Skeletal muscle satellite cell (primary cell): ENCODE data around the gene NFATC2. TPM values are rescaled to one million over a fixed set of nuclear protein-coding genes. Genes with fewer than 3 reads are reported as not detected.

Experiments used
- H3K27me3 ChIP-seq: 2 replicates; pipeline ENCODE4 v1.7.0; 2013; ENCODE audit warnings: low read length; ENCODE audit not compliant: control insufficient read depth, insufficient read depth
- H3K36me3 ChIP-seq: 2 replicates; pipeline ENCODE4 v1.7.0; 2013; ENCODE audit warnings: mild to moderate bottlenecking, control low read depth, low read length; ENCODE audit not compliant: insufficient read depth
- H3K4me1 ChIP-seq: 2 replicates; pipeline ENCODE4 v1.7.0; 2013; ENCODE audit warnings: low read length; ENCODE audit not compliant: control insufficient read depth, insufficient read depth
- H3K4me2 ChIP-seq: 2 replicates; pipeline ENCODE4 v1.7.0; 2013; ENCODE audit warnings: mild to moderate bottlenecking, low read length
- H3K4me3 ChIP-seq: 2 replicates; pipeline ENCODE4 v1.7.0; 2013; ENCODE audit warnings: low read length
- H3K9ac ChIP-seq: 2 replicates; pipeline ENCODE4 v1.7.0; 2013; ENCODE audit warnings: mild to moderate bottlenecking, low read depth, low read length, moderate library complexity
- H3K9me3 ChIP-seq: replicated peaks from 2 replicates; pipeline ENCODE4 v1.7.0; 2013; ENCODE audit warnings: mild to moderate bottlenecking, control low read depth, low read length
- total RNA-seq: library from RNA; depleted of rRNA; stranded (reverse); fragments of >200 nt; gene quantifications from 2 replicates; pipeline ENCODE4 v1.2.3, GENCODE V29; 2012; rRNA removed

Gene NFATC2
- total RNA-seq = under 0.01 and 0.22 TPM in 2 replicates

DNA sequence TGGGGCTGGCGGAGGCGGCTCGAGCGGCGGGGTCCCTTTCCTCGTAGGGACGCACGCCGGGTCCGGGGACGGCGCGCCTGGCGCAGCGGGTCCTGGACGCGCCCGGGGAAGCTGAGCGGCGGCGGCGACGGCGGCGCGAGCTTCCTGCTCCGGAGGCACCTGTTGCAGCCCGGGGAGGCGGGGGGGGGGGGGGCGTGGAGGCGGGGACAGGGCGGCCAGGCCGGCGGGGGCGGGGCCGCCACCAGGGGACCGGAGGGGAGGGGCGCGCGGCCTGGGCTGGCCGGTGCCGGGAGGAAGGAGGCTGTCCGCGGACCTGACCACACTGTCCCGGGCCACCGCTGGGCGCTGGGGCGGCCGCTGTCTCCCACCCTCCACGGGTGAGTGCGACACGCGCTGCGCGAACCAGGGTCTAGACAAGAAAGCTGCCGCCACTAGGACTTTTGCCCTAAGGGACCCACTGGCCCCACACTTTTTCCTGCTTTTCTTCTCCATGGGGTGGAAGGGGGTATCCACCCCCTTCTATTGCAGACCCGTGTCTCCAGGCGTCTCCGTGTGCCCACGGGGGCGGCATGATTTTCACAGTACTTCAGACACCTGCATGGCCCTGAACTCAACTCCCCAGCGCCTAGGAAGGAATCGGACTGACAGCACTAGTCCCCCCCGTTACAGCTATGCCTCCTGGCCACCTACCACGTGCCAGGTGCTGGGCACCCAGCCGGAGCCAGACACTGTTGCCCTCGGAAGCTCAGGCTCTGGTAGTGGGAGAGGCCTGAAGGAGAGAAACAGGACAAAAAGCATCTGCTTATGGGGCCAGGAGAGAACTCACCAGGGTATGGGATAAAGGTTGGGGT is at the start of gene NFATC2:
NFATC2 (minus strand) TSS at position 149 of the 851 bp plus-strand sequence. CDS start 220 bp downstream, outside the sequence.
- no peaks in the 10 kb centered on the region for H3K36me3 ChIP-seq
- H3K4me3 ChIP-seq = no peak within 1 kb of the TSS
- H3K27me3 ChIP-seq = peaks cover 77% of the 10 kb centered on the region
- no peak within 1 kb of the TSS for H3K9ac ChIP-seq
- no peaks in the 10 kb centered on the region for H3K9me3 ChIP-seq
- H3K4me1 ChIP-seq = no peaks in the 10 kb centered on the region
- no peak within 1 kb of the TSS for H3K4me2 ChIP-seq

- H3K36me3 ChIP-seq = no peaks in the 10 kb centered on the region
- no peak overlapping the region for H3K9ac ChIP-seq
- H3K4me3 ChIP-seq = no peak overlapping the region
- H3K27me3 ChIP-seq = peaks cover 5% of the 10 kb centered on the region
- no peaks in the 10 kb centered on the region for H3K9me3 ChIP-seq
- peaks cover 10% of the 10 kb centered on the region for H3K4me1 ChIP-seq
- no peak overlapping the region for H3K4me2 ChIP-seq
Observed at GRCh38 chr20:51591871-51592270, 49.4 kb upstream of the NFATC2 start.

DNA sequence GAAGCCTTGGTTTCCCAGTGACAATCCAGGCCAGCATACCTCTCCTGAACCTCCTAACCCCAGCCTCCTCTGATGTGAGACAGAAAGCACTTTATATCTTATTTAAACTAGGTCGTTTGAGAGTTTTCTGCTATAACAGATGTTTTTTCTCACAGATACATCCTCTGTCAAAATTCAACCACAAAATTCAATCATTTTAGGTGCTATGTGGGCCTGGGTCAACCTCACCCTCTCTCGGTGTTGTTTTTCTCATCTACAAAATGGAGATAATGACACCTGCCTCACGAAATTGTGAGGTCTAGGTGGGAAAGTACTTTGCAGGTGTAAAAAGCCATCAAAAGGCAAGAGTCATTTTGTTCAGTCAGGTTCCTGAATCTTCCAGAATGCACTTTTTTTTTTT is 46.2 kb upstream of the NFATC2 start:
- H3K36me3 ChIP-seq = no peaks in the 10 kb centered on the region
- no peaks in the 10 kb centered on the region for H3K9me3 ChIP-seq
- no peak overlapping the region for H3K4me2 ChIP-seq
- no peak overlapping the region for H3K4me3 ChIP-seq
- H3K9ac ChIP-seq = no peak overlapping the region
- peaks cover 8% of the 10 kb centered on the region for H3K27me3 ChIP-seq
- peaks cover 7% of the 10 kb centered on the region for H3K4me1 ChIP-seq

DNA sequence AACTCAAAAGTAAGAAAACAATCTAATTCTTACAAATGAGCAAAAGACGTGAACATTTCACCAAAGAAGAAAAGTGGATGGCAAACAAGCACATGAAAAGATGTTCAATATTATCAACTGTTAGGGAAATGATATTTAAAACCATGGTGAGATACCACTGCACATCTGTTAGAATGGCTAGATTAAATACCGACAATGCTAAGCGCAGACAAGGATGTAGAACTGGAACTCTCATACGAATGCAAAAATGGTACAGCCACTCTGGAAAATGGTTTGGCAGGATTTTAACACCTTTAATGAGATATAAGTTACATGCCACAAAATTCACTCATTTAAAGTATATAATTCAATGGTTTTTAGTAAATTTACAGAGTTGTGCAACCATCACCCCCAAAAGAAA is 44.6 kb upstream of the NFATC2 start:
- Histone ChIP-seq H3K27me3 (peaks cover 19% of the 10 kb centered on the region), H3K4me2 (no peak overlapping the region), H3K9me3 (no peaks in the 10 kb centered on the region), H3K4me3 (no peak overlapping the region), H3K4me1 (peaks cover 7% of the 10 kb centered on the region), H3K9ac (no peak overlapping the region), H3K36me3 (no peaks in the 10 kb centered on the region)

DNA sequence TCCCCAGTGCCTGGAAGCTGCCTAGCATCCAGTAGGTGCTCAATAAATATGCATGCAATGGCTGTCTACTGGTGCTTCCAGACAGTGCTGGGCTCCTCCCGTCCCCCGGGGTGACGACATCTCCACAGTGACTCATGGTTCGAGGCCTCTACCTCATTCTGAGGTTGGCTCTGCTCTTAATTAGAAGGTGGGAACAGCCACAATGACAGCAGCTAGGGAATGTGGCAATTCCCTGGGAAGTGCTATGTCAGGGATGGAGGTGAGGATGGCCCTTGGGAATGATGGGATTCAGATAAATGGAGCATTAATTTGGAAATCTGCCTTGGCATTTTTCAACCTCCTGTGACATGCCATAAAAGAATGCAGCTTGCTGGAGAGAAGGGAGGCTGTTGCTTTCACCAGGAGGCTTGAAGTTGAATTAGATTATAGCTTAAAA is 43.5 kb upstream of the NFATC2 start:
- no peak overlapping the region for H3K9ac ChIP-seq
- H3K4me3 ChIP-seq = no peak overlapping the region
- H3K4me2 ChIP-seq = no peak overlapping the region
- no peaks in the 10 kb centered on the region for H3K9me3 ChIP-seq
- no peaks in the 10 kb centered on the region for H3K36me3 ChIP-seq
- peaks cover 28% of the 10 kb centered on the region for H3K27me3 ChIP-seq
- H3K4me1 ChIP-seq = peaks cover 7% of the 10 kb centered on the region

DNA sequence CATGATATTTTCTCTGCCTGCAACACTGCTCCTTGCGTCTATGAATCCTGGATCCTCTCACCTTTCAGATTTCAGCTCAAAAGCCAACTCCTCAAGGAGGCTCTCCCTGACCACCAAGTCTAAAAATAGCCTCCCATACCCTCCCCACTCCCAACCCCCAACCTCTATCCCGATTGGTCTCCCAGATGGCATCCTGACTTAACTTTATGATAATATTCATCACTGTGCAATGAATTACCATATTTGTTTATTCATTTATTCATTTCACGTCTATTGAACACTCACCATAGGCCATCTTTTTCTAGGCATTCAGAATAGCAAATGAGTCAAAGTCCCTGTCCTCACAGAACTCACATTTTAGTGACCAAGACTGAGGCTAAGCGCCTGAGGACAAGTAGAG is 42.6 kb upstream of the NFATC2 start:
- H3K4me1 ChIP-seq = peaks cover 7% of the 10 kb centered on the region
- no peak overlapping the region for H3K4me2 ChIP-seq
- H3K36me3 ChIP-seq = no peaks in the 10 kb centered on the region
- no peaks in the 10 kb centered on the region for H3K9me3 ChIP-seq
- no peak overlapping the region for H3K9ac ChIP-seq
- H3K27me3 ChIP-seq = peaks cover 37% of the 10 kb centered on the region
- H3K4me3 ChIP-seq = no peak overlapping the region

DNA sequence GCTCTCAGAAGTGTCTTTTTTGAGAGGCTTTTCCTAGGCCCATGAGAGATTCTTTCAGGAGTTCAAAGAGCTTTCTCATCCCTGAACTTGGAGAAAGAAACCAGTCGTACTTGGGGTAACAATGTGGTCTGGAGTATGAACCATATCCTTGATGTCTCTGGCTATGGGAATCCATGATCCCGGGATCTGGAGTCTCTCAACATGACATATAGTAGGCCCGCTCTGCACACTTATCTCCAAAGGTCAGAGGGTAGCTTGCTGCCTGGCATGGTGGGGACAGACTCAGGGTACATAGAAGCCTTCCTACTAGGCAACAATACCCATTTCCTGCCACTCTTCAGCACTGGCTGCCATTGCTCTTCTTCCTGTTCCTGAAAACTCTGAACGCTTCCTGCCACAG is 42.2 kb upstream of the NFATC2 start:
- Histone ChIP-seq H3K36me3 (no peaks in the 10 kb centered on the region), H3K4me1 (peaks cover 7% of the 10 kb centered on the region), H3K4me3 (no peak overlapping the region), H3K27me3 (peaks cover 41% of the 10 kb centered on the region), H3K4me2 (no peak overlapping the region), H3K9me3 (no peaks in the 10 kb centered on the region), H3K9ac (no peak overlapping the region)

GRCh38 chr20:51584116-51584515 is 41.6 kb upstream of the NFATC2 start:
- Histone ChIP-seq H3K4me3 (no peak overlapping the region), H3K36me3 (no peaks in the 10 kb centered on the region), H3K9me3 (no peaks in the 10 kb centered on the region), H3K9ac (no peak overlapping the region), H3K4me2 (no peak overlapping the region), H3K4me1 (peaks cover 7% of the 10 kb centered on the region), H3K27me3 (peaks cover 43% of the 10 kb centered on the region)

- H3K9ac ChIP-seq = no peak overlapping the region
- H3K9me3 ChIP-seq = no peaks in the 10 kb centered on the region
- H3K27me3 ChIP-seq = peaks cover 48% of the 10 kb centered on the region
- H3K36me3 ChIP-seq = no peaks in the 10 kb centered on the region
- no peak overlapping the region for H3K4me3 ChIP-seq
- H3K4me1 ChIP-seq = peaks cover 7% of the 10 kb centered on the region
- H3K4me2 ChIP-seq = no peak overlapping the region
Observed at GRCh38 chr20:51583499-51583898, 41.0 kb upstream of the NFATC2 start.

GRCh38 chr20:51583073-51583472 is 40.6 kb upstream of the NFATC2 start:
- no peak overlapping the region for H3K4me2 ChIP-seq
- peaks cover 7% of the 10 kb centered on the region for H3K4me1 ChIP-seq
- no peak overlapping the region for H3K9ac ChIP-seq
- no peaks in the 10 kb centered on the region for H3K9me3 ChIP-seq
- no peak overlapping the region for H3K4me3 ChIP-seq
- peaks cover 50% of the 10 kb centered on the region for H3K27me3 ChIP-seq
- H3K36me3 ChIP-seq = no peaks in the 10 kb centered on the region

DNA sequence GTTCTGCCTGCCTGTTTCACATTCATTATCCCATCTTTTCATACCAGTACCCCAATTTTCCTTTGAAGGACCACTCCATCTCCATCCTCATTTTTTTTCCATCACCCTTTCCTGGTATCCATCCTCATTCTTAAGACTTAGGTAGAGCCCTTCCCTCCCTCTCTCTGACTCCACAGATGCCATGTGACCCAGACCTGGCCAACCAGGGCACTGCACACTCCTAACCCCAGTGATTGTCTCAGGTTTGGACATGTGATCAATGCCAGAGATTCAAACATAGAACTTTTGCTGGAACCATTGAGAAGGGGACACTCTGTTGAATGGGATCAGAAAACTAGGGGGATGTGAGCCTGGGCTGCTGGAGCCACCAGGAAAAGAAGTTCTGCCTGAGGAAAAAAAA is 39.1 kb upstream of the NFATC2 start:
- H3K27me3 ChIP-seq = peaks cover 64% of the 10 kb centered on the region

DNA sequence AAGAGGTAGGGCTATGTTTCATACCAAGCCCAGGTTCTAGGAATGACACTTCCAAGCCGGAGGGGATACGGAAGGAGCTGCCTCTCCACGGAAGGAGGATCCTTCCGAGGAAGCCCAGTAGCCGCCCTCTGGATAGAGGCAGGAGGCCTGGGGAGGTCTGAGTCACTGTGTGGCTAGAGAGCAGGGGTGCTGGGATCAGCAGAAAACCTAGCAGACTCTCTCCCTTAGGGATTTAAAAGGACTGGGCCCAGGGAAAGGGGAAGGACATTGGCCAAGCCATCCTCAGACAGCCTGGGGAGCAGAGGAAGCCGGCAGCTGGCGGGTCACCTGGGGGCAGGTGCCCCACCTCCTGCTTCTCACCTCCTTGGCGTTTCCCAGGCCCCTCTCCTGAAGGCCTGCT is 36.6 kb upstream of the NFATC2 start:
- Histone ChIP-seq H3K27me3 (peaks cover 75% of the 10 kb centered on the region), H3K4me2 (no peak overlapping the region), H3K4me1 (no peaks in the 10 kb centered on the region), H3K36me3 (no peaks in the 10 kb centered on the region), H3K9me3 (peaks cover 5% of the 10 kb centered on the region), H3K4me3 (no peak overlapping the region), H3K9ac (no peak overlapping the region)

More for the DNA sequence above, 39.1 kb upstream of the NFATC2 start:
- peaks cover 7% of the 10 kb centered on the region for H3K4me1 ChIP-seq
- H3K36me3 ChIP-seq = no peaks in the 10 kb centered on the region
- no peak overlapping the region for H3K4me2 ChIP-seq
- no peak overlapping the region for H3K4me3 ChIP-seq
- H3K9me3 ChIP-seq = no peaks in the 10 kb centered on the region
- H3K9ac ChIP-seq = no peak overlapping the region
